Erythroblast (primary cell): ENCODE results near the gene SHB.

Experiments
- GATA1 ChIP-seq: IDR thresholded peaks from 2 replicates; pipeline ENCODE4 v1.6.1; 2011; ENCODE audit warnings: low read depth, mild to moderate bottlenecking, control low read depth, low read length, moderate library complexity
- POLR2A ChIP-seq: IDR thresholded peaks from 2 replicates; pipeline ENCODE4 v1.6.1; 2011; ENCODE audit warnings: mild to moderate bottlenecking, low read length

GRCh38 chr9:38031594-38031993 is 37.4 kb downstream of the SHB start:
- TF ChIP-seq POLR2A (no peak), GATA1 (no peak)
